Endothelial cell of umbilical vein (primary cell): Measurements from ENCODE around the gene MECP2. TPM values are rescaled to one million over a fixed set of nuclear protein-coding genes. Genes with fewer than 3 reads are reported as not detected.
A peak's percentile ranks its signal among the peaks of the same experiment; 100 is the strongest.

ENCODE experiments used
- BruUV-seq: library from RNA; stranded (reverse); fragments of 400-500 nt; replicated peaks from 2 replicates; lab custom pipeline; 2021; lab: Mats Ljungman, UMichigan
- CTCF ChIA-PET: fragments of 300-600, 350-600 bp; sonication (Branson Sonifier 250); formaldehyde crosslinking; loops from one replicate; lab custom pipeline; 2021; ENCODE audit warnings: antibody characterized with exemption, inconsistent platforms; lab: Charles Lee
- POLR2A ChIA-PET: fragments of 300-600, 350-600 bp; sonication (Branson Sonifier 250); formaldehyde crosslinking; loops from one replicate; lab custom pipeline; 2021; ENCODE audit warnings: antibody characterized with exemption, inconsistent platforms; lab: Charles Lee
- DNase-seq: peaks from one replicate; pipeline ENCODE4 v3.0.0-alpha.2; 2011; ENCODE audit warnings: low read depth, low spot score
- FAIRE-seq: peaks from 2 replicates; lab custom pipeline; 2011; peaks lifted over from hg19 to GRCh38; lab: Jason Lieb, UNC
- H2AFZ ChIP-seq: 2 replicates; pipeline ENCODE4 v1.6.0; 2012; ENCODE audit warnings: low read depth, low read length, control low read depth, inconsistent platforms
- H3K27ac ChIP-seq: 2 replicates; pipeline ENCODE4 v1.5.1; 2011; ENCODE audit warnings: low read depth, mild to moderate bottlenecking, control low read depth, low read length, moderate library complexity; ENCODE audit not compliant: insufficient read depth
- H3K27me3 ChIP-seq, 2 experiments: 2 replicates each; pipeline versions ENCODE4 v1.6.0 to v1.6.1; 2011; ENCODE audit warnings: low read length in 2 of 2, mixed read lengths in 1 of 2; ENCODE audit not compliant: control insufficient read depth in 2 of 2, insufficient read depth in 2 of 2
- H3K36me3 ChIP-seq, 2 experiments: 2 replicates in 1 of 2; 3 replicates in 1 of 2; pipeline ENCODE4 v1.5.1; 2011; ENCODE audit warnings: low read length in 2 of 2, mild to moderate bottlenecking in 1 of 2, moderate library complexity in 1 of 2; ENCODE audit not compliant: control insufficient read depth in 2 of 2, insufficient read depth in 2 of 2; ENCODE audit errors: extremely low read depth in 1 of 2
- H3K4me1 ChIP-seq: 3 replicates; pipeline ENCODE4 v1.5.1; 2011; ENCODE audit warnings: mild to moderate bottlenecking, low read length; ENCODE audit not compliant: control insufficient read depth, insufficient read depth; ENCODE audit errors: extremely low read depth
- H3K4me2 ChIP-seq: 2 replicates; pipeline ENCODE4 v1.6.1; 2011; ENCODE audit warnings: low read length, control low read depth, mixed read lengths; ENCODE audit not compliant: insufficient read depth
- H3K4me3 ChIP-seq, 3 experiments: fragments of 200-600 bp in 1 of 3; sonication (generic), shearing (Covaris generic) in 1 of 3; replicated peaks in 1 of 3; 2 replicates each; pipeline ENCODE4 v1.5.1; 2011 to 2016; ENCODE audit warnings: control low read depth in 3 of 3, low read length in 3 of 3, mild to moderate bottlenecking in 2 of 3, inconsistent platforms in 1 of 3, low read depth in 1 of 3, moderate library complexity in 1 of 3; ENCODE audit not compliant: insufficient read depth in 1 of 3
- H3K79me2 ChIP-seq: 2 replicates; pipeline ENCODE4 v1.6.0; 2012; ENCODE audit warnings: low read length, inconsistent platforms; ENCODE audit not compliant: control insufficient read depth, insufficient read depth
- H3K9ac ChIP-seq: replicated peaks from 2 replicates; pipeline ENCODE3; 2011; ENCODE audit warnings: low read length, control low read depth; ENCODE audit not compliant: insufficient read depth; ENCODE audit errors: extremely low read depth
- H3K9me1 ChIP-seq: replicated peaks from 3 replicates; pipeline ENCODE4 v1.6.0; 2011; ENCODE audit warnings: mild to moderate bottlenecking, low read length; ENCODE audit not compliant: control insufficient read depth, insufficient read depth; ENCODE audit errors: extremely low read depth
- H3K9me3 ChIP-seq: replicated peaks from 2 replicates; pipeline ENCODE4 v1.5.1; 2012; ENCODE audit warnings: low read length, inconsistent platforms; ENCODE audit not compliant: control insufficient read depth, insufficient read depth
- H4K20me1 ChIP-seq: replicated peaks from 2 replicates; pipeline ENCODE3; 2011; ENCODE audit warnings: mild to moderate bottlenecking, low read length; ENCODE audit not compliant: control insufficient read depth, insufficient read depth; ENCODE audit errors: extremely low read depth
- CTCF ChIP-seq, 2 donors: IDR thresholded peaks; 1 replicate in 1 of 2; 2 replicates in 1 of 2; pipeline ENCODE4 v1.5.1; 2011; ENCODE audit warnings: low read length in 2 of 2, mild to moderate bottlenecking in 2 of 2, moderate library complexity in 2 of 2, control low read depth in 1 of 2, inconsistent platforms in 1 of 2, low read depth in 1 of 2; ENCODE audit not compliant: insufficient read depth in 1 of 2; ENCODE audit errors: extremely low read depth in 1 of 2
- FOS ChIP-seq: IDR thresholded peaks from 2 replicates; pipeline ENCODE4 v1.6.1; 2011; ENCODE audit warnings: mild to moderate bottlenecking, low read length, moderate library complexity, borderline replicate concordance; ENCODE audit not compliant: insufficient read depth
- MAX ChIP-seq: IDR thresholded peaks from 2 replicates; pipeline ENCODE4 v1.6.1; 2011; ENCODE audit not compliant: insufficient read depth, insufficient read length
- MYC ChIP-seq: IDR thresholded peaks from one replicate; pipeline ENCODE4 v1.6.1; 2011; ENCODE audit warnings: mild to moderate bottlenecking, low read depth, low read length
- dilution Hi-C: fragments of 300-500 bp; cut with MboI; formaldehyde crosslinking; loops from one replicate; pipeline ENCODE4 v1.15.0; 2019; ENCODE audit warnings: low sequenced_read_pairs; ENCODE audit not compliant: extremely low pct_ligation_motif_present
- intact Hi-C: fragments of 100-400 bp; cut with micrococcal nuclease; formaldehyde crosslinking; loops from one replicate; pipeline ENCODE4 v1.10.0; 2022
- polyA plus RNA-seq, 4 experiments: library from polyadenylated mRNA; depleted of rRNA in 3 of 4; stranded (reverse) in 3 of 4; unstranded in 1 of 4; fragments of >200 nt; gene quantifications; 2 replicates each; pipeline versions ENCODE4 v1.2.1 to v1.2.3, GENCODE V29; 2011 to 2012; ENCODE audit warnings: missing spikeins in 1 of 4
- total RNA-seq: library from RNA; stranded (reverse); gene quantifications from 2 replicates; pipeline ENCODE4 v1.2.3, GENCODE V29; 2021

MECP2 gene
- total and polyA plus RNA-seq, 2 donors (not counting 3 experiments of a cell fraction or from before 2014, with no cell fraction given) = 9.0 to 45.3 TPM

GRCh38 chrX:154019061-154019621, 78.4 kb downstream of the MECP2 start:
- Histone ChIP-seq H3K27ac (peak overlapping the region; percentile 75), H3K9me1 (no peaks in the 10 kb centered on the region), H3K36me3 (peaks cover 0 to 17% of the 10 kb centered on the region in 2 experiments), H3K9ac (peak overlapping the region; percentile 82), H4K20me1 (no peaks in the 10 kb centered on the region), H3K79me2 (peaks cover 28% of the 10 kb centered on the region), H3K9me3 (no peaks in the 10 kb centered on the region), H3K4me2 (peak overlapping the region; percentile 82), H3K4me3 (peak overlapping the region; percentile 44 to 69 (median 59)), H3K27me3 (no peaks in the 10 kb centered on the region), H3K4me1 (peaks cover 25% of the 10 kb centered on the region), H2AFZ (no peak overlapping the region)
- POLR2A ChIA-PET = no interaction called here
- TF ChIP-seq CTCF (IDR thresholded peaks at IDR 0.05; ENCODE audit: extremely low read depth in 1 of 2, insufficient read depth in 1 of 2, low read depth in 1 of 2, low read length in 2 of 2) (no peak), MAX (no peak)
- CTCF ChIA-PET = interaction anchor here (1.5 to 3.5 kb wide), 2 partner anchors 8 to 27 kb away, joined by 3 to 14 read pairs; no protein-coding TSS in a partner anchor
- FAIRE-seq (no peak), DNase-seq (no peak)
- intact Hi-C loops (loop anchor here (1.0 kb wide), 1 partner anchor 47 kb away; the partner anchor contains the start of gene TMEM187), dilution Hi-C loops (no loop called here)
- BruUV-seq = TSS peak; percentile 47

GRCh38 chrX:154018518-154019060, 78.9 kb downstream of the MECP2 start:
- DNase-seq (no peak), FAIRE-seq (peak; percentile 71)
- H3K4me3 ChIP-seq = peak overlapping the region; percentile 44 to 69 (median 59)
- intact Hi-C loops = loop anchor here (1.0 kb wide), 1 partner anchor 46 kb away; the partner anchor contains the start of gene TMEM187
- peak overlapping the region; percentile 82 for H3K4me2 ChIP-seq
- H3K9me3 ChIP-seq = no peaks in the 10 kb centered on the region
- dilution Hi-C loops = no loop called here
- POLR2A ChIA-PET = no interaction called here
- CTCF ChIA-PET = interaction anchor here (1.5 to 3.5 kb wide), 2 partner anchors 9 to 28 kb away, joined by 3 to 14 read pairs; no protein-coding TSS in a partner anchor
- H3K9me1 ChIP-seq = no peaks in the 10 kb centered on the region
- no peaks in the 10 kb centered on the region for H3K27me3 ChIP-seq
- no peaks in the 10 kb centered on the region for H4K20me1 ChIP-seq
- H3K79me2 ChIP-seq = peaks cover 28% of the 10 kb centered on the region
- H3K4me1 ChIP-seq = peaks cover 27% of the 10 kb centered on the region
- TF ChIP-seq MYC (no peak), FOS (no peak)
- peak overlapping the region; percentile 82 for H3K9ac ChIP-seq
- H3K27ac ChIP-seq = peak overlapping the region; percentile 75
- no TSS peak for BruUV-seq
- peaks cover 0 to 17% of the 10 kb centered on the region in 2 experiments for H3K36me3 ChIP-seq
- no peak overlapping the region for H2AFZ ChIP-seq
